Astrocyte (in vitro differentiated cells and primary cell): ENCODE results near the gene TEX22.

ENCODE experiments used
- CTCF ChIP-seq: IDR thresholded peaks from 2 replicates; pipeline ENCODE4 v1.5.1; 2011; ENCODE audit warnings: low read depth, mild to moderate bottlenecking, inconsistent platforms, low read length, moderate library complexity; ENCODE audit not compliant: insufficient read depth
- EZH2 ChIP-seq: IDR thresholded peaks from 2 replicates; pipeline ENCODE4 v1.6.1; 2012; ENCODE audit warnings: mild to moderate bottlenecking, low read length, inconsistent platforms; ENCODE audit not compliant: insufficient read depth

GRCh38 chr14:105367116-105368031 is 31.0 kb upstream of the TEX22 start:
- TF ChIP-seq CTCF: no peak
- no peak for TF ChIP-seq EZH2
